Measurements from ENCODE around the gene TMEM270.
"Not testable (repeated sequence)": the region's sequence is repeated elsewhere in the genome, so short reads cannot be mapped to it uniquely, and the experiment has no call there.

Gene TMEM270

DNA sequence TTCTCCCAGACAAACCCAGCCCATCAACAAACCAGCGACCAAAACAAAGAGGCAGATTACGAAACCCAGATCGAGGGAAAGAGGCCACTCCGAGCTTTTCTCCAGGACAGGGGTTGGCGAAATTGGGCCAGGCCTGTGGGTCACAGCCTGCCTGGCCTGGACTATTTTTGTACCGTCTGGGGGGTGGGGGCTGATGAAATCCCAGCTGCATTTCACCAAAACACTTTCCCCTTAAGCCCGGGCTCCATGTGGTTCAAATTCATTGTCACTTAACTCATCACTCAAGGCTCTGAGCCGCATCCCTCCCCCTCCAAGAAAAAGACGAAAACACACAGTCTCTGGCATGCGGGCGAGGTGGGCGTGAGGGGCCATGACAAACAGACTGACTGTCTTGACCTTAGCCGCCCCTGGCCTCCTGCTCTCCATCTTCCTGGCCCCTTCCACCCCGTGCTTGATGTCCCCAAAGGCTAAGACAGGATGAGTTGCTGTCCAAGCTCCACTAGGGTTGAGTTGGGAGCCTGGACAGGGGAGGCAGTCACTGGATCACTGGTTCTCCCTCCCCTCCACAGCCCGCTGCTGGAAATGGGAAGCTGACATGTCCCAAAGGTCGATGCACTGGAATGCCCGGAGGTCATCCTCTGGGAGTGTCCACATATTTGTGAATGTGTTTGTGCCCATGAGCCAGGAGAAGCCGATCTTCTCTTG lies 19.2 kb downstream of the TMEM270 start:
- 76 to 84% methylated on average over 5 to 14 of the region's 18 CpGs for WGBS, 2 experiments (ENCODE audit: insufficient coverage in 2 of 2)
- no peak overlapping the region for H3K27ac ChIP-seq (ENCODE audit: low read depth, low read length, severe bottlenecking)

DNA sequence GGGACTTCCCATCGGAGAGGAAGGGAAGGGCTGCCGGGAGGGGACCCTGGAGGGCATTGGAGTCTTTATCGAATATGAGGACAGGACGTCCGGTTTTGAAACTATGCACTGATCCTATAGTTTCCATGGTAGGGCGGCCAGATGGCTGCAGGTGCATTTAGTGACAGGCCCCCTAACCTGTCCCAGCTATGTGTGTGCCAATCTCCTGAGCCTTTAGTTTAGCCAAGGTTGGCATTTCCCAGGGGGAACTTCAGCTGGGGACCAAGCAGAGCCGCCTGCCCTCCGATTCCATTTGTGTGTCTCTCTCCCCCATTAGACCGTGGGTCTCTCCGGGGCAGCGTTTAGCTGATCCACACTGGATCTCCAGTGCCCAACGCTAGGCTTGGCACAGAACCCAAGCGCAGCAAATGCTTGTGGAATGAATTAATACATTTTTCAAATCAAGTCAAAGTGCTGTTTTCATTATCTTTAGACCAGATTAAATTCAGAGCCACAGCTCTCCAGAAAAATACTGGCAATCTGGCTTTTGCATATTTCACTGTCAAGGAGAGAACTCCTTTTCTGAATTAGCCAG lies 19.9 kb downstream of the TMEM270 start:
- Histone ChIP-seq H3K27ac (ENCODE audit: low read depth, low read length, severe bottlenecking) (no peak overlapping the region), H3K4me1 (ENCODE audit: control insufficient read depth, insufficient read depth, low read length, poor library complexity, severe bottlenecking) (peaks cover 10% of the 10 kb centered on the region), H3K9me3 (ENCODE audit: control insufficient read depth, low read length) (no peaks in the 10 kb centered on the region), H3K36me3 (ENCODE audit: control insufficient read depth, insufficient read depth, low read length) (no peaks in the 10 kb centered on the region), H3K4me3 (ENCODE audit: extremely low read depth, insufficient read depth, low read length, poor library complexity, severe bottlenecking) (no peak overlapping the region)
- 94 to 96% methylated on average over 6 to 10 of the region's 13 CpGs for WGBS, 2 experiments (ENCODE audit: insufficient coverage in 2 of 2)

More for the DNA sequence above, 19.2 kb downstream of the TMEM270 start:
- Histone ChIP-seq H3K36me3 (ENCODE audit: control insufficient read depth, insufficient read depth, low read length) (no peaks in the 10 kb centered on the region), H3K4me1 (ENCODE audit: control insufficient read depth, insufficient read depth, low read length, poor library complexity, severe bottlenecking) (peaks cover 10% of the 10 kb centered on the region), H3K4me3 (ENCODE audit: extremely low read depth, insufficient read depth, low read length, poor library complexity, severe bottlenecking) (no peak overlapping the region), H3K9me3 (ENCODE audit: control insufficient read depth, low read length) (no peaks in the 10 kb centered on the region)

DNA sequence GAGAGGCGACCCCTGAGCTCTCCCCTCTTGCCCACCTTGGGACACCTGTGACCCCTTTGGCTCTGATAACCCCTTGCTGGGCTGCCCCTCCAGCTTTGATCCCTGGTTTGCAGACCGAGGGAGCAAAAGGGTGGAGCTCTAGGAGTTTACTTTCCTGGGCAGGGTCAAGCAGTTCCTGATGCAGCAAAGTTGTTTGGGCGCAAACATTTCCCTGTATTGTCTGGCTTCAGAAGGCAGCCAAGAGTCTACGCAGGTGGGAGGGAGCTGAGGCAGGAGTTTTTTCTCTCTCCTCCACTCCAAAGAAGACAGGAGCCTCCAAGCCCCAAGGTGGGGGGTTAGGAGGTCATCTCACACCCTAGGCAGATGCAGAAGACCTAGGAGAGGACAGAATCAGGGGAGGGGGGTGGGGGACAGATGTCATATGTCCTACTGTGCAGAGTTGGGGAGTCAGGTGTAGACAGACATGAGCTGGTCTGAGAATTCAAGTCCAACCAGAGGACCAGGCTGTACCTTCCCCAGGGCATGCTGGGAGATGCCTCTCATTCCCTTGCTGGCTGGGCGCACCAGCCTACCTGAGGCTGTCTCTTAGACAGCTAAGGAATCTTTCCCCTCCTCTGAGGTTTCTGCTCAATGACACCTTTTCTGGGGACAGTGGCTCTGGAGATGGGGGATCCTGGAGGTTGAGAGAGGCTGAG lies 20.5 kb downstream of the TMEM270 start:
- WGBS, 2 experiments (ENCODE audit: insufficient coverage in 2 of 2), result 69 to 100% methylated on average over 1 to 3 of the region's 5 CpGs
- no peaks in the 10 kb centered on the region for H3K9me3 ChIP-seq (ENCODE audit: control insufficient read depth, low read length)
- no peak overlapping the region for H3K4me3 ChIP-seq (ENCODE audit: extremely low read depth, insufficient read depth, low read length, poor library complexity, severe bottlenecking)
- no peaks in the 10 kb centered on the region for H3K36me3 ChIP-seq (ENCODE audit: control insufficient read depth, insufficient read depth, low read length)
- H3K4me1 ChIP-seq (ENCODE audit: control insufficient read depth, insufficient read depth, low read length, poor library complexity, severe bottlenecking), result peaks cover 14% of the 10 kb centered on the region
- no peak overlapping the region for H3K27ac ChIP-seq (ENCODE audit: low read depth, low read length, severe bottlenecking)

DNA sequence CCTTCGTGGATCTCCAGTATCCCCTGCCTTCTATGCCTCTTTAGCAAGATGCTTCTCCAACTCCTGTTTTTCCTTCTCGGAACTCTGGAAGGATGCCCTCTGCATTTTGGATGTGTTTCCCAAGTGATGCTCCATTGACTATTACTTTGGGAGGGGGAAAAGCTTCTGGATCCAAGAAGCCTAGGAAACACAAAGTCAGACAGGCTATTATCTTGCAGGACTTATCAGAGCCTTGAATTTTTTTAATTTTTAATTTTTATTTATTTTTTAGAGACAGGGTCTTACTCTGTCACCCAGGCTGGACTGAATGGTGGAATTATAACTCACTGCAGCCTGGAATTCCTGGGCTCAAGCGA lies 21.1 kb downstream of the TMEM270 start:
- peaks cover 19% of the 10 kb centered on the region for H3K4me1 ChIP-seq (ENCODE audit: control insufficient read depth, insufficient read depth, low read length, poor library complexity, severe bottlenecking)
- H3K27ac ChIP-seq (ENCODE audit: low read depth, low read length, severe bottlenecking), result no peak overlapping the region
- H3K36me3 ChIP-seq (ENCODE audit: control insufficient read depth, insufficient read depth, low read length), result no peaks in the 10 kb centered on the region
- no peak overlapping the region for H3K4me3 ChIP-seq (ENCODE audit: extremely low read depth, insufficient read depth, low read length, poor library complexity, severe bottlenecking)
- H3K9me3 ChIP-seq (ENCODE audit: control insufficient read depth, low read length), result no peaks in the 10 kb centered on the region
- 60 to 100% methylated on average over 1 of the region's 3 CpGs for WGBS, 2 experiments (ENCODE audit: insufficient coverage in 2 of 2)

DNA sequence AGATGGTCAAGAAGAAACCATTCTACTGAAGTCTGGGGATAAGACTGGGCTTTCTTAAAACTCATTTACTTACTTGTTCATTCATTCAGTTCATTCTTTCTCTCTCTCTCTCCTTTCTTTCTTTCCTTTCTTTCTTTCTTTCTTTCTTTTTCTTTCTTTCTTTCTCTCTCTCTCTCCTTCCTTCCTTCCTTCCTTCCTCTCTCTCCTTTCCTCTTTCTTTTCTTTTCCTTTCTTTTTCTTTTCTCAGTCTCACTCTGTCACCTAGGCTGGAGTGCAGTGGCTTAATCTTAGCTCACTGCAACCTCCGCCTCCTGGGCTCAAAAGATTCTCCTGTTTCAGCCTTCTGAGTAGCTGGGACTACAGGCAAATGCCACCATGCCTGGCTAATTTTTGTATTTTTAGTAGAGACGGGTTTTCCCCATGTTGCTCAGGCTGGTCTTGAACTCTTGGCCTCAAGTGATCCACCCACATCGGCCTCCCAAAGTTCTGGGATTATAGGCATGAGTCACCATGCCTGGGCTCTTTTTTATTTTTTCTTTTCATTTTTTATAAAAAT lies 24.0 kb downstream of the TMEM270 start:
- WGBS, 2 experiments (ENCODE audit: insufficient coverage in 2 of 2), result 90 to 94% methylated on average over 2 to 3 of the region's 3 CpGs
- not testable (repeated sequence) for H3K4me3 ChIP-seq (ENCODE audit: extremely low read depth, insufficient read depth, low read length, poor library complexity, severe bottlenecking); H3K36me3 ChIP-seq (ENCODE audit: control insufficient read depth, insufficient read depth, low read length); H3K9me3 ChIP-seq (ENCODE audit: control insufficient read depth, low read length); H3K27ac ChIP-seq (ENCODE audit: low read depth, low read length, severe bottlenecking)
- H3K4me1 ChIP-seq (ENCODE audit: control insufficient read depth, insufficient read depth, low read length, poor library complexity, severe bottlenecking), result peaks cover 16% of the 10 kb centered on the region

DNA sequence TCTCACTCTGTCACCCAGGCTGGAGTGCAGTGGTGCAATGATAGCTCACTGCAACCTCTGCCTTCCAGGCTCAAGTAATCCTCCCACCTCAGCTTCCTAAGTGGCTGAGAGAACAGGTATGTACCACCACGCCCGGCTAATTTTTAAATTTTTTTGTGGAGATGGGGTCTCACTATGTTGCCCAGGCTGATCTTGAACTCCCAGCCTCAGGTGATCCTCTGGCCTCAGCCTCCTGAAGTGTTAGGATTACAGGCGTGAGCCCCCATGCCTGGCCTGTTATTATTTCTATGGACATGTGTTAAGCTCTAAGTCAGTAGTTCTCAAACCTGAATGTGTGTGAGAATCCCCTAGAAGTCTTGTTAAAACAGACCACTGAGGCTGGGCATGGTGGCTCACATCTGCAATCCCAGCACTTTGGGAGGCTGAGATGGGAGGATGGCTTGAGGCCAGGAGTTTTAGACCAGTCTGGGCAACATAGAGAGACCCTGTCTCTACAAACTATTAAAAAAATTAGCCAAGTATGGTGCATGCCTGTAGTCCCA lies 24.5 kb downstream of the TMEM270 start:
- WGBS, 2 experiments (ENCODE audit: insufficient coverage in 2 of 2), result 93% methylated on average over 2 of the region's 3 CpGs; no CpG with 5 or more reads in 1 of the 2 experiments
- Histone ChIP-seq H3K4me1 (ENCODE audit: control insufficient read depth, insufficient read depth, low read length, poor library complexity, severe bottlenecking) (peaks cover 13% of the 10 kb centered on the region), H3K36me3 (ENCODE audit: control insufficient read depth, insufficient read depth, low read length) (no peaks in the 10 kb centered on the region), H3K4me3 (ENCODE audit: extremely low read depth, insufficient read depth, low read length, poor library complexity, severe bottlenecking) (no peak overlapping the region), H3K27ac (ENCODE audit: low read depth, low read length, severe bottlenecking) (no peak overlapping the region), H3K9me3 (ENCODE audit: control insufficient read depth, low read length) (no peaks in the 10 kb centered on the region)

DNA sequence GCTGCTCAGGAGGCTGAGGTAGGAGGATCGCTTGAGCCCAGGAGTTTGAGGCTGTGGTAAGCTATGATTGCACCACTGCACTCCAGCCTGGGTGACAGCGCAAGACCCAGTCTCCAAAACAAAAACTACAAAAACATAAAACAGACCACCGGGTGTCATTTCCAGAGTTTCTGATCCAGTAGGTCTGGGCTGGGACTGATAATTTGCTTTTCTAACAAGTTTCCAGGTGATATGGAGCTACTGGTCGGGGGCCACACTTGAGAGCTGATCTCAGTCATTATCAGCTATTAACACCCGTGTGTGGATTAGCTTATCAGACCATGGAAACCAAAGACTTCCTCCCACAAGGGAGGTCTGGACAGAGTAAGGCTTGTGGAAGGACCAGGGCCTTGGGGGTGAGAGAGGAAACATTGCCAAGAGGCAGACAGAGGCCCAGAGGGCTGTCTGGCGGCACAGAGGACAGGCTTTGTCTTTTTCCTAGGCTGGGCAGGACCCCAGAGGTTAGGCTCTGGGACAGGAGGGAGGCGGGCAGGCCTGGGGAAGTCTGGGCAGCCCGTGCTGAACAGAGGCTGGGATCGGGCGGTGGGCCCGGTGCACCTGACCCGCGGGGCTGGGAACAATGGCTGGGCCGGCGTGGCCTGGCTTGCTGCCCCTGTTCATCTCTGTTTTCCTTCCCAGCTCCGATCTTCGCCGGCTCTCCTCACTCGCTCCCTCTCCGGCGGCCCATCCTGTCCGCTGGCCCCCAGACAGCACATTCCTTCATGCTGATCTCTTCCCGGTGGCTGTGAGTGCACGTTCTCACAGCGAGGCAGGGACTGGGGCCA lies 25.2 kb downstream of the TMEM270 start:
- Histone ChIP-seq H3K4me1 (ENCODE audit: control insufficient read depth, insufficient read depth, low read length, poor library complexity, severe bottlenecking) (peaks cover 13% of the 10 kb centered on the region), H3K4me3 (ENCODE audit: extremely low read depth, insufficient read depth, low read length, poor library complexity, severe bottlenecking) (no peak overlapping the region), H3K9me3 (ENCODE audit: control insufficient read depth, low read length) (no peaks in the 10 kb centered on the region), H3K36me3 (ENCODE audit: control insufficient read depth, insufficient read depth, low read length) (no peaks in the 10 kb centered on the region), H3K27ac (ENCODE audit: low read depth, low read length, severe bottlenecking) (peak overlapping the region; percentile 75)
- 60 to 63% methylated on average over 16 to 22 of the region's 25 CpGs for WGBS, 2 experiments (ENCODE audit: insufficient coverage in 2 of 2)

DNA sequence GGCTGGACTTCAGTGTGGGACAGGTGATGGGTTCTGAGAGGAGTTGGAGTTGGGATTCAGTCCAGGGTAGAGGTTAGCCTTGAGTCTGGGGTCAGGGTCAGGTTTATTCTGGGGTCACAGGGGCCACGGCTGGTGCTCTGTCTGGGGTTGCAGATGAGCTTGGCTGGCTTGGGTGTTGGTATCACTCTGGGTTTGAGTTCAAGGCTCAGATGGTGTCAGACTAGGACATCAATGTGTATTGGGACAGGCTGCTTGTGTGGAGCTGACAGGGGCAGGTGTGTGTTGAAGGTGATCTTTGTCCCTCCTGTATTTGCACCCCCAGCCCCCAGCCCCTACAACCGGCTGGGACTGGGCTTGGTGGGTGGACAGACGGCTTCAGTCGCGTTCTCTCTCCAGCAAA lies 26.8 kb downstream of the TMEM270 start:
- no peak overlapping the region for H3K4me3 ChIP-seq (ENCODE audit: extremely low read depth, insufficient read depth, low read length, poor library complexity, severe bottlenecking)
- H3K36me3 ChIP-seq (ENCODE audit: control insufficient read depth, insufficient read depth, low read length), result no peaks in the 10 kb centered on the region
- peaks cover 13% of the 10 kb centered on the region for H3K4me1 ChIP-seq (ENCODE audit: control insufficient read depth, insufficient read depth, low read length, poor library complexity, severe bottlenecking)
- WGBS, 2 experiments (ENCODE audit: insufficient coverage in 2 of 2), result 100% methylated on average over 4 to 5 of the region's 5 CpGs
- H3K9me3 ChIP-seq (ENCODE audit: control insufficient read depth, low read length), result no peaks in the 10 kb centered on the region
- no peak overlapping the region for H3K27ac ChIP-seq (ENCODE audit: low read depth, low read length, severe bottlenecking)

DNA sequence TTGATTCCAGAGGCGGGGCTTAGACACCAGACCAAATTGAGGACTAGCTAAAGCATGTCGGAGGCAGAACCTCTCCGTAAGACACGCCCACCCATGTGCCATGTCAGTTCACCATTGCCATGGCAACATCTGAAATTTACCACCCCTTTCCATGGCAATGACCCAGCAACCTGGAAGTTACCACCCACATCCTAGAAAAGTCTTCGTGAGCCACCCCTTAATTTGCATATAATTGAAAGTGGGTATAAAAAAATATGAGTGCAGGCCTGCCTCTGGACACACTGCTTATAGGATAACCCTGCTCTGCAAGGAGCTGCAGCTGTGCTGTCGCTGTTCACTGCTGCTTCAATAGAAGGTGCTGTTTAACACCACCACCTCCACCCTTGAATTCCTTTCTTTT lies 28.0 kb downstream of the TMEM270 start:
- no peaks in the 10 kb centered on the region for H3K9me3 ChIP-seq (ENCODE audit: control insufficient read depth, low read length)
- peaks cover 14% of the 10 kb centered on the region for H3K4me1 ChIP-seq (ENCODE audit: control insufficient read depth, insufficient read depth, low read length, poor library complexity, severe bottlenecking)
- no peaks in the 10 kb centered on the region for H3K36me3 ChIP-seq (ENCODE audit: control insufficient read depth, insufficient read depth, low read length)
- H3K27ac ChIP-seq (ENCODE audit: low read depth, low read length, severe bottlenecking), result no peak overlapping the region
- 83 to 89% methylated on average over 2 to 5 of the region's 6 CpGs for WGBS, 2 experiments (ENCODE audit: insufficient coverage in 2 of 2)
- no peak overlapping the region for H3K4me3 ChIP-seq (ENCODE audit: extremely low read depth, insufficient read depth, low read length, poor library complexity, severe bottlenecking)

DNA sequence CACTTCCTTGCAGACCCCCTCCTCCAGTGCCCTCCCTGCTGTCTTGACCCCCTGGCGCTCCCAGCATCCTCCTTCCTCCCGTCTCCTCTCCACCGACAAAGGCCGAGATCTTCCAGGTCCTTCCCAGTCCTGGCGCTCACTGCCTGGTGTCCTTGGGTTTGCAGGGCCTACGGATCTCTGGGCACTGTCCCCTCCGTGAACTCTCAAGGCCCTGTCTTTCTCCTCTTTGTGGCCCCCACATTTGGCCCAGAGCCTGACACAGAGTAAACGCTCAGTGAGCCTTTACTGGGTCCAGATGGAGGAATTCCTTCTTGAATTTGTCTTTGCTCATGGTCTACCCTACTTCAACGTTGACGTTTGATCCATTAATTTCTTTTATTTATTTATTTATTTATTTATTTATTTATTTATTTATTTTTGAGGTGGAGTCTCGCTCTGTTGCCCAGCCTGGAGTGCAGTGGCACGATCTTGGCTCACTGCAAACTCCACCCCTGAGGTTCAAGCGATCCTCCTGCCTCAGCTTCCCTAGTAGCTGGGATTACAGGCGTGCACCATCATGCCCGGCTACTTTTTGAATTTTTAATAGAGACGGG lies 29.7 kb downstream of the TMEM270 start:
- no peaks in the 10 kb centered on the region for H3K36me3 ChIP-seq (ENCODE audit: control insufficient read depth, insufficient read depth, low read length)
- no peak overlapping the region for H3K4me3 ChIP-seq (ENCODE audit: extremely low read depth, insufficient read depth, low read length, poor library complexity, severe bottlenecking)
- H3K9me3 ChIP-seq (ENCODE audit: control insufficient read depth, low read length), result peaks cover 3% of the 10 kb centered on the region
- WGBS, 2 experiments (ENCODE audit: insufficient coverage in 2 of 2), result 94 to 95% methylated on average over 11 to 14 of the region's 16 CpGs
- no peak overlapping the region for H3K27ac ChIP-seq (ENCODE audit: low read depth, low read length, severe bottlenecking)
- H3K4me1 ChIP-seq (ENCODE audit: control insufficient read depth, insufficient read depth, low read length, poor library complexity, severe bottlenecking), result peaks cover 25% of the 10 kb centered on the region

All from mesodermal cell (in vitro differentiated cells).